Activated CD4-positive, alpha-beta T cell treated with anti-CD3 and anti-CD28 coated beads for 36 hours (primary cell): ENCODE measurements around the gene CCDC57. TPM values are rescaled to one million over a fixed set of nuclear protein-coding genes. Genes with fewer than 3 reads are reported as not detected.

Source experiments
- ATAC-seq: fragments of 200-7000 bp; cut with Tn5 transposase; one replicate; pipeline ENCODE4 v1.10.0; 2021; ENCODE audit warnings: mild to moderate bottlenecking, moderate library complexity
- CTCF ChIA-PET: fragments of 350-600 bp; sonication (Branson Sonifier 250); formaldehyde crosslinking; loops from one replicate; lab custom pipeline; 2021; ENCODE audit warnings: antibody characterized with exemption; lab: Charles Lee
- POLR2A ChIA-PET: fragments of 350-600 bp; sonication (Branson Sonifier 250); formaldehyde crosslinking; loops from one replicate; lab custom pipeline; 2021; ENCODE audit warnings: antibody characterized with exemption, inconsistent platforms; lab: Charles Lee
- DNase-seq: peaks from one replicate; pipeline ENCODE4 v3.0.0-alpha.2; 2020
- H3K27ac Mint-ChIP-seq: one replicate; pipeline ENCODE4 v1.8.0; 2021; ENCODE audit warnings: mixed read lengths
- H3K27me3 Mint-ChIP-seq: one replicate; pipeline ENCODE4 v1.8.0; 2021; ENCODE audit warnings: mixed read lengths
- H3K36me3 Mint-ChIP-seq: one replicate; pipeline ENCODE4 v1.8.0; 2021; ENCODE audit warnings: low read depth, mixed read lengths
- H3K4me1 Mint-ChIP-seq: one replicate; pipeline ENCODE4 v1.8.0; 2021; ENCODE audit warnings: mixed read lengths
- H3K4me3 Mint-ChIP-seq: one replicate; pipeline ENCODE4 v1.8.0; 2021; ENCODE audit warnings: mild to moderate bottlenecking, moderate library complexity, mixed read lengths
- H3K9me3 Mint-ChIP-seq: one replicate; pipeline ENCODE4 v1.8.0; 2021; ENCODE audit warnings: low read depth, mixed read lengths
- intact Hi-C, 2 experiments: fragments of 100-400 bp; cut with DNase I in 1 of 2; cut with micrococcal nuclease in 1 of 2; formaldehyde crosslinking; loops; one replicate each; pipeline versions ENCODE4 v1.14.2 to v1.15.1; 2022 to 2024; cut with DNase I, micrococcal nuclease
- total RNA-seq, 2 experiments: library from RNA; stranded (reverse); gene quantifications; one replicate each; pipeline ENCODE4 v1.2.3, GENCODE V29; 2021

Gene CCDC57
- total RNA-seq, 2 experiments from 2014 or later, result 41.6 to 43.8 TPM

- no peak for ATAC-seq
- POLR2A ChIA-PET, result interaction anchor here (0.5 kb wide), 1 partner anchor 121 kb away, joined by 9 read pairs; no protein-coding TSS in a partner anchor
- H3K4me3 Mint-ChIP-seq, result no peak overlapping the region
Observed at GRCh38 chr17:82085931-82086764, 126.5 kb downstream of the CCDC57 start.

GRCh38 chr17:82085031-82085861 is 127.4 kb downstream of the CCDC57 start:
- H3K4me3 Mint-ChIP-seq, result no peak overlapping the region
- H3K9me3 Mint-ChIP-seq, result no peaks in the 10 kb centered on the region
- ATAC-seq, result no peak
- H3K27me3 Mint-ChIP-seq, result no peaks in the 10 kb centered on the region
- H3K27ac Mint-ChIP-seq, result no peak overlapping the region
- DNase-seq, result no peak
- H3K4me1 Mint-ChIP-seq, result no peaks in the 10 kb centered on the region
- peaks cover 19% of the 10 kb centered on the region for H3K36me3 Mint-ChIP-seq
- CTCF ChIA-PET, result no interaction called here
- intact Hi-C loops, result no loop called here
- POLR2A ChIA-PET, result interaction anchor here (0.6 kb wide), 1 partner anchor 16 kb away, joined by 3 read pairs; no protein-coding TSS in a partner anchor

More at GRCh38 chr17:82085931-82086764, 126.5 kb downstream of the CCDC57 start:
- H3K4me1 Mint-ChIP-seq, result no peaks in the 10 kb centered on the region
- no peaks in the 10 kb centered on the region for H3K27me3 Mint-ChIP-seq
- DNase-seq, result no peak
- peaks cover 22% of the 10 kb centered on the region for H3K36me3 Mint-ChIP-seq
- intact Hi-C loops, result no loop called here
- H3K27ac Mint-ChIP-seq, result no peak overlapping the region
- no peaks in the 10 kb centered on the region for H3K9me3 Mint-ChIP-seq
- CTCF ChIA-PET, result no interaction called here

- H3K27me3 Mint-ChIP-seq, result no peaks in the 10 kb centered on the region
- ChIA-PET POLR2A (no interaction called here), CTCF (no interaction called here)
- no peak for DNase-seq
- no peak overlapping the region for H3K4me3 Mint-ChIP-seq
- no peaks in the 10 kb centered on the region for H3K4me1 Mint-ChIP-seq
- intact Hi-C loops, result no loop called here
- H3K27ac Mint-ChIP-seq, result no peak overlapping the region
- H3K9me3 Mint-ChIP-seq, result no peaks in the 10 kb centered on the region
- ATAC-seq, result no peak
- peaks cover 25% of the 10 kb centered on the region for H3K36me3 Mint-ChIP-seq
Observed at GRCh38 chr17:82084373-82085030, 128.1 kb downstream of the CCDC57 start.

GRCh38 chr17:82083533-82084359 is 128.9 kb downstream of the CCDC57 start:
- Mint-ChIP-seq H3K4me3 (no peak overlapping the region), H3K27ac (no peak overlapping the region), H3K4me1 (no peaks in the 10 kb centered on the region), H3K36me3 (peaks cover 25% of the 10 kb centered on the region), H3K27me3 (no peaks in the 10 kb centered on the region), H3K9me3 (no peaks in the 10 kb centered on the region)
- ATAC-seq (no peak), DNase-seq (no peak)
- intact Hi-C loops, result no loop called here
- CTCF ChIA-PET, result no interaction called here
- POLR2A ChIA-PET, result no interaction called here

- ChIA-PET CTCF (no interaction called here), POLR2A (no interaction called here)
- no peak overlapping the region for H3K27ac Mint-ChIP-seq
- H3K9me3 Mint-ChIP-seq, result no peaks in the 10 kb centered on the region
- no peak overlapping the region for H3K4me3 Mint-ChIP-seq
- H3K4me1 Mint-ChIP-seq, result no peaks in the 10 kb centered on the region
- ATAC-seq (no peak), DNase-seq (no peak)
- intact Hi-C loops, result no loop called here
- peaks cover 24% of the 10 kb centered on the region for H3K36me3 Mint-ChIP-seq
- H3K27me3 Mint-ChIP-seq, result no peaks in the 10 kb centered on the region
Observed at GRCh38 chr17:82083009-82083408, 129.6 kb downstream of the CCDC57 start.

- ATAC-seq, result no peak
- Mint-ChIP-seq H3K36me3 (peaks cover 24% of the 10 kb centered on the region), H3K27ac (no peak overlapping the region), H3K4me1 (no peaks in the 10 kb centered on the region), H3K9me3 (no peaks in the 10 kb centered on the region), H3K4me3 (no peak overlapping the region), H3K27me3 (no peaks in the 10 kb centered on the region)
- no peak for DNase-seq
- CTCF ChIA-PET, result no interaction called here
- POLR2A ChIA-PET, result no interaction called here
- intact Hi-C loops, result no loop called here
Observed at GRCh38 chr17:82082456-82082855, 130.2 kb downstream of the CCDC57 start.

GRCh38 chr17:82081966-82082365 is 130.7 kb downstream of the CCDC57 start:
- Mint-ChIP-seq H3K4me1 (no peaks in the 10 kb centered on the region), H3K9me3 (no peaks in the 10 kb centered on the region), H3K27me3 (no peaks in the 10 kb centered on the region), H3K4me3 (no peak overlapping the region), H3K36me3 (peaks cover 24% of the 10 kb centered on the region), H3K27ac (no peak overlapping the region)
- DNase-seq (no peak), ATAC-seq (no peak)
- POLR2A ChIA-PET, result no interaction called here
- CTCF ChIA-PET, result no interaction called here
- intact Hi-C loops, result no loop called here

- intact Hi-C loops, result no loop called here
- POLR2A ChIA-PET, result no interaction called here
- H3K4me1 Mint-ChIP-seq, result no peaks in the 10 kb centered on the region
- DNase-seq, result no peak
- CTCF ChIA-PET, result no interaction called here
- ATAC-seq, result no peak
- H3K9me3 Mint-ChIP-seq, result no peaks in the 10 kb centered on the region
- H3K4me3 Mint-ChIP-seq, result no peak overlapping the region
- H3K27ac Mint-ChIP-seq, result no peak overlapping the region
- H3K27me3 Mint-ChIP-seq, result no peaks in the 10 kb centered on the region
- peaks cover 24% of the 10 kb centered on the region for H3K36me3 Mint-ChIP-seq
Observed at GRCh38 chr17:82081546-82081945, 131.1 kb downstream of the CCDC57 start.

- Mint-ChIP-seq H3K36me3 (peaks cover 24% of the 10 kb centered on the region), H3K27me3 (no peaks in the 10 kb centered on the region), H3K4me1 (no peaks in the 10 kb centered on the region), H3K27ac (no peak overlapping the region), H3K4me3 (no peak overlapping the region), H3K9me3 (no peaks in the 10 kb centered on the region)
- CTCF ChIA-PET, result no interaction called here
- DNase-seq (no peak), ATAC-seq (no peak)
- POLR2A ChIA-PET, result no interaction called here
- intact Hi-C loops, result no loop called here
Observed at GRCh38 chr17:82080789-82081464, 131.7 kb downstream of the CCDC57 start.

- H3K27ac Mint-ChIP-seq, result no peak overlapping the region
- no peak overlapping the region for H3K4me3 Mint-ChIP-seq
- ChIA-PET CTCF (no interaction called here), POLR2A (no interaction called here)
- no peaks in the 10 kb centered on the region for H3K4me1 Mint-ChIP-seq
- intact Hi-C loops, result no loop called here
- H3K36me3 Mint-ChIP-seq, result peaks cover 24% of the 10 kb centered on the region
- DNase-seq (no peak), ATAC-seq (no peak)
- H3K27me3 Mint-ChIP-seq, result no peaks in the 10 kb centered on the region
- no peaks in the 10 kb centered on the region for H3K9me3 Mint-ChIP-seq
Observed at GRCh38 chr17:82080048-82080788, 132.4 kb downstream of the CCDC57 start.
